Liver (tissue), 9 donors: ENCODE data around the gene MFAP3L. TPM values are rescaled to one million over a fixed set of nuclear protein-coding genes. Genes with fewer than 3 reads are reported as not detected.

ENCODE experiments used
- DNase-seq: peaks from one replicate; pipeline ENCODE4 v3.0.0-alpha.2; 2017; ENCODE audit warnings: low spot score
- H3K27ac ChIP-seq, 2 donors: one replicate each; pipeline ENCODE4 v1.7.0; 2013; ENCODE audit warnings: inconsistent platforms in 2 of 2, low read length in 2 of 2, control low read depth in 1 of 2, low read depth in 1 of 2, mild to moderate bottlenecking in 1 of 2
- H3K27me3 ChIP-seq, 4 donors: one replicate each; pipeline versions ENCODE4 v1.6.1 to v1.7.0; 2013; ENCODE audit warnings: low read length in 3 of 4, inconsistent platforms in 1 of 4, mild to moderate bottlenecking in 1 of 4, moderate library complexity in 1 of 4; ENCODE audit not compliant: control insufficient read depth in 4 of 4, insufficient read depth in 4 of 4
- H3K36me3 ChIP-seq, 4 donors: one replicate each; pipeline versions ENCODE4 v1.6.1 to v1.7.0; 2013; ENCODE audit warnings: low read length in 3 of 4, mild to moderate bottlenecking in 3 of 4, low read depth in 1 of 4, moderate library complexity in 1 of 4; ENCODE audit not compliant: control insufficient read depth in 4 of 4, insufficient read depth in 3 of 4
- H3K4me1 ChIP-seq, 4 donors: one replicate each; pipeline versions ENCODE4 v1.6.1 to v1.7.0; 2013; ENCODE audit warnings: low read length in 3 of 4, mild to moderate bottlenecking in 3 of 4, moderate library complexity in 1 of 4; ENCODE audit not compliant: control insufficient read depth in 4 of 4, insufficient read depth in 4 of 4
- H3K4me3 ChIP-seq, 3 donors: one replicate each; pipeline versions ENCODE4 v1.6.1 to v1.7.0; 2013; ENCODE audit warnings: low read length in 3 of 3, control low read depth in 1 of 3, low read depth in 1 of 3, mild to moderate bottlenecking in 1 of 3
- H3K9ac ChIP-seq, 2 donors: one replicate each; pipeline ENCODE4 v1.7.0; 2013; ENCODE audit warnings: low read length in 2 of 2, mild to moderate bottlenecking in 2 of 2, moderate library complexity in 2 of 2, control low read depth in 1 of 2, low read depth in 1 of 2
- H3K9me3 ChIP-seq, 4 donors: one replicate each; pipeline versions ENCODE4 v1.6.1 to v1.7.0; 2013; ENCODE audit warnings: low read length in 3 of 4; ENCODE audit not compliant: control insufficient read depth in 4 of 4
- EGR1 ChIP-seq, 2 donors: IDR thresholded peaks; 2 replicates each; pipeline ENCODE4 v1.6.1; 2016 to 2018; ENCODE audit warnings: antibody characterized with exemption in 2 of 2, low read depth in 2 of 2
- FOXA1 ChIP-seq: IDR thresholded peaks from 2 replicates; pipeline ENCODE4 v1.6.1; 2016; ENCODE audit warnings: antibody characterized with exemption
- FOXA2 ChIP-seq: IDR thresholded peaks from 2 replicates; pipeline ENCODE4 v1.6.1; 2016; ENCODE audit warnings: antibody characterized with exemption
- GABPA ChIP-seq, 2 donors: IDR thresholded peaks in 1 of 2; conservative IDR thresholded peaks in 1 of 2; 2 replicates each; pipeline ENCODE4 v1.6.1; 2016; ENCODE audit warnings: antibody characterized with exemption in 2 of 2, mild to moderate bottlenecking in 1 of 2, moderate library complexity in 1 of 2
- HNF4A ChIP-seq, 2 donors: conservative IDR thresholded peaks; 2 replicates each; pipeline ENCODE4 v1.6.1; 2016; ENCODE audit warnings: antibody characterized with exemption in 2 of 2, mild to moderate bottlenecking in 2 of 2
- HNF4G ChIP-seq: IDR thresholded peaks from 2 replicates; pipeline ENCODE4 v1.6.1; 2016; ENCODE audit warnings: antibody characterized with exemption
- JUND ChIP-seq, 2 donors: IDR thresholded peaks; 2 replicates each; pipeline ENCODE4 v1.6.1; 2016; ENCODE audit warnings: antibody characterized with exemption in 2 of 2
- NR2F2 ChIP-seq: IDR thresholded peaks from 2 replicates; pipeline ENCODE4 v1.6.1; 2016; ENCODE audit warnings: antibody characterized with exemption
- RAD21 ChIP-seq, 2 donors: IDR thresholded peaks; 2 replicates each; pipeline ENCODE4 v1.6.1; 2016; ENCODE audit warnings: antibody characterized with exemption in 2 of 2, mild to moderate bottlenecking in 2 of 2
- RXRA ChIP-seq, 2 donors: IDR thresholded peaks; 2 replicates each; pipeline ENCODE4 v1.6.1; 2017 to 2018; ENCODE audit warnings: antibody characterized with exemption in 2 of 2, mild to moderate bottlenecking in 1 of 2
- SP1 ChIP-seq: IDR thresholded peaks from 2 replicates; pipeline ENCODE4 v1.6.1; 2018; ENCODE audit warnings: antibody characterized with exemption, mild to moderate bottlenecking
- TAF1 ChIP-seq: conservative IDR thresholded peaks from 2 replicates; pipeline ENCODE4 v1.6.1; 2016; ENCODE audit warnings: antibody characterized with exemption, mild to moderate bottlenecking
- YY1 ChIP-seq: IDR thresholded peaks from 2 replicates; pipeline ENCODE4 v1.6.1; 2016; ENCODE audit warnings: antibody characterized with exemption, mild to moderate bottlenecking
- WGBS: extraction: QIAGEN DNeasy Blood & Tissue Kit; methylation state at CpG from one replicate; pipeline ENCODE4 v1.1.7; 2013; 5-methylcytosine and 5-hydroxymethylcytosine counted together
- polyA plus RNA-seq, 2 donors: library from polyadenylated mRNA; stranded (reverse) in 1 of 2; unstranded in 1 of 2; fragments of 200-250 nt in 1 of 2; fragments of >200 nt in 1 of 2; fragmentation: Nextera tagmentation in 1 of 2; extraction: Ambion mirVana in 1 of 2; gene quantifications; one replicate each; pipeline versions ENCODE4 v1.2.1 to v1.2.3, GENCODE V29; 2013 to 2015
- total RNA-seq, 2 donors: library from RNA; depleted of rRNA; stranded (reverse); fragments of >200 nt; gene quantifications; one replicate each; pipeline ENCODE4 v1.2.3, GENCODE V29; 2014
- TF ChIP-seq, protein P1 (sequence below): IDR thresholded peaks from 2 replicates; pipeline ENCODE4 v1.6.1; 2016; ENCODE audit warnings: antibody characterized with exemption
- TF ChIP-seq, protein P2 (sequence below): fragments of 150-350 bp; IDR thresholded peaks from 2 replicates; pipeline ENCODE4 v1.5.1; 2017; ENCODE audit warnings: improper control_type of control experiment, low read depth, low read length; ENCODE audit not compliant: missing input control
- TF ChIP-seq, protein P3 (sequence below): IDR thresholded peaks from 2 replicates; pipeline ENCODE4 v1.6.1; 2016; ENCODE audit warnings: antibody characterized with exemption, mild to moderate bottlenecking
- TF ChIP-seq, protein P4 (sequence below): IDR thresholded peaks from 2 replicates; pipeline ENCODE4 v1.6.1; 2016; ENCODE audit warnings: antibody characterized with exemption
- TF ChIP-seq, protein P5 (sequence below): IDR thresholded peaks from 2 replicates; pipeline ENCODE4 v1.6.1; 2016; ENCODE audit warnings: antibody characterized with exemption
- donor health status: healthy.
- donor health status: healthy.
- donor health status: healthy.
- donor health status: healthy.
- donor health status: healthy.

Gene MFAP3L
- total and polyA plus RNA-seq, 4 donors, result 16.5 to 102 (median 18.5) TPM

DNA sequence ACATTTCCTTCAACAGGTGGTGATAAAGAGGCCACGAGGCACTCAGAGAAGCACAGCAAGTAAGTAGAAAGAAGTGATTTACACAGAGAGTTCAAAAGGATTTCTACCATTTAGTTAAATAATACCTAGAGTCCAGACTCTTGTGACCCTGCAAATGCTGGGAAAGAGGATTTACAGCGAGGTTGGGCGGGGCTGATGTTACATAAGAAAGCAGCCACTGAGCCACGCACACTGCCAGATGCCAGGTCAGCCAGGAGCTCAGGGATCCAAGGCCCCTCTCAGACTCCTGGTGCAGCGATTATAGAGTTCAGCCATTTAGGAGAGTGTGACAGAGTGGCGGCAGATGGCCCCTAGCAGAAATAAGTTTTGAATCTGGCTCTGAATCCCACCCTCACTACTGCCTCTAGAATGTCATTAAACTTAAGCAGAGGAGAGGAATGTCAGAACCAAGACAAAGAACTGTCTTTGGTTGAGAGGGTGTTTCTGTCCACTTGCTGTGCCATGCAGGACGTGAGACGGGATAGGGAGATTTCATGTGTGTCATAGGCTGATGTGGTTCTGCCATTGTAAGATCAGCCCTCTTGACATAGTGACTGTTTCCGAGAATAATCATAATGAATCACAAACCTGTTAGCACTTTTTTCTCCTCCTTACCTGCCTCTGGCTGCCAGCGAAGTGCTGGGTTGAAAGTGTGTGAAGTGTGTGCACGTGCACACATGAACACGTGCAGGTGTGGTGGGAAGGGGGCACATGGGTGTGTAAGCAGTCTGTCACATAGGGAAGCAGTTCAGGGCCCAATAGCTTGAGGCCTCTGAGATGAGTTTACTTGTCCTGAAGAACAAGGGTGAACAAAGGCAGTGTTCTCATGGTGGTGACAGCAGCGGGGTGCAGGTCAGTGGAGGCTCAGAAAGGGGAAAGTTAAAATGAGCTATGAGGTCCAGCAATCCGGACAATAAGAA, 50.1 kb downstream of the MFAP3L start:
- peaks cover 2 to 14% (median 9%) of the 10 kb centered on the region in 4 donors for H3K4me1 ChIP-seq
- H3K27ac ChIP-seq, result peak overlapping the region; percentile 47 to 69
- peak overlapping the region in 1 of 2 donors; percentile 90 for H3K9ac ChIP-seq
- H3K9me3 ChIP-seq, result no peaks in the 10 kb centered on the region
- H3K36me3 ChIP-seq, result no peaks in the 10 kb centered on the region
- TF ChIP-seq TAF1 (peak; percentile 32), SP1 (peak; percentile 83), GABPA (IDR thresholded peaks at IDR 0.05 in 1 of 2, conservative IDR thresholded peaks at IDR 0.05 in 1 of 2) (no peak), RAD21 (IDR thresholded peaks at IDR 0.05) (peak; percentile 51 to 55), YY1 (peak; percentile 85), RXRA (IDR thresholded peaks at IDR 0.05) (peak; percentile 86 to 92), HNF4G (peak; percentile 51), NR2F2 (no peak), FOXA1 (no peak), JUND (IDR thresholded peaks at IDR 0.05) (peak; percentile 38 to 53), EGR1 (IDR thresholded peaks at IDR 0.05; ENCODE audit: low read depth in 2 of 2) (no peak), FOXA2 (no peak), HNF4A (conservative IDR thresholded peaks at IDR 0.05) (peak; percentile 84 to 89)
- TF ChIP-seq, protein P1, sequence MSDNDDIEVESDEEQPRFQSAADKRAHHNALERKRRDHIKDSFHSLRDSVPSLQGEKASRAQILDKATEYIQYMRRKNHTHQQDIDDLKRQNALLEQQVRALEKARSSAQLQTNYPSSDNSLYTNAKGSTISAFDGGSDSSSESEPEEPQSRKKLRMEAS, result peak; percentile 83
- TF ChIP-seq, protein P2, sequence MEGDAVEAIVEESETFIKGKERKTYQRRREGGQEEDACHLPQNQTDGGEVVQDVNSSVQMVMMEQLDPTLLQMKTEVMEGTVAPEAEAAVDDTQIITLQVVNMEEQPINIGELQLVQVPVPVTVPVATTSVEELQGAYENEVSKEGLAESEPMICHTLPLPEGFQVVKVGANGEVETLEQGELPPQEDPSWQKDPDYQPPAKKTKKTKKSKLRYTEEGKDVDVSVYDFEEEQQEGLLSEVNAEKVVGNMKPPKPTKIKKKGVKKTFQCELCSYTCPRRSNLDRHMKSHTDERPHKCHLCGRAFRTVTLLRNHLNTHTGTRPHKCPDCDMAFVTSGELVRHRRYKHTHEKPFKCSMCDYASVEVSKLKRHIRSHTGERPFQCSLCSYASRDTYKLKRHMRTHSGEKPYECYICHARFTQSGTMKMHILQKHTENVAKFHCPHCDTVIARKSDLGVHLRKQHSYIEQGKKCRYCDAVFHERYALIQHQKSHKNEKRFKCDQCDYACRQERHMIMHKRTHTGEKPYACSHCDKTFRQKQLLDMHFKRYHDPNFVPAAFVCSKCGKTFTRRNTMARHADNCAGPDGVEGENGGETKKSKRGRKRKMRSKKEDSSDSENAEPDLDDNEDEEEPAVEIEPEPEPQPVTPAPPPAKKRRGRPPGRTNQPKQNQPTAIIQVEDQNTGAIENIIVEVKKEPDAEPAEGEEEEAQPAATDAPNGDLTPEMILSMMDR, result no peak
- TF ChIP-seq, protein P3, sequence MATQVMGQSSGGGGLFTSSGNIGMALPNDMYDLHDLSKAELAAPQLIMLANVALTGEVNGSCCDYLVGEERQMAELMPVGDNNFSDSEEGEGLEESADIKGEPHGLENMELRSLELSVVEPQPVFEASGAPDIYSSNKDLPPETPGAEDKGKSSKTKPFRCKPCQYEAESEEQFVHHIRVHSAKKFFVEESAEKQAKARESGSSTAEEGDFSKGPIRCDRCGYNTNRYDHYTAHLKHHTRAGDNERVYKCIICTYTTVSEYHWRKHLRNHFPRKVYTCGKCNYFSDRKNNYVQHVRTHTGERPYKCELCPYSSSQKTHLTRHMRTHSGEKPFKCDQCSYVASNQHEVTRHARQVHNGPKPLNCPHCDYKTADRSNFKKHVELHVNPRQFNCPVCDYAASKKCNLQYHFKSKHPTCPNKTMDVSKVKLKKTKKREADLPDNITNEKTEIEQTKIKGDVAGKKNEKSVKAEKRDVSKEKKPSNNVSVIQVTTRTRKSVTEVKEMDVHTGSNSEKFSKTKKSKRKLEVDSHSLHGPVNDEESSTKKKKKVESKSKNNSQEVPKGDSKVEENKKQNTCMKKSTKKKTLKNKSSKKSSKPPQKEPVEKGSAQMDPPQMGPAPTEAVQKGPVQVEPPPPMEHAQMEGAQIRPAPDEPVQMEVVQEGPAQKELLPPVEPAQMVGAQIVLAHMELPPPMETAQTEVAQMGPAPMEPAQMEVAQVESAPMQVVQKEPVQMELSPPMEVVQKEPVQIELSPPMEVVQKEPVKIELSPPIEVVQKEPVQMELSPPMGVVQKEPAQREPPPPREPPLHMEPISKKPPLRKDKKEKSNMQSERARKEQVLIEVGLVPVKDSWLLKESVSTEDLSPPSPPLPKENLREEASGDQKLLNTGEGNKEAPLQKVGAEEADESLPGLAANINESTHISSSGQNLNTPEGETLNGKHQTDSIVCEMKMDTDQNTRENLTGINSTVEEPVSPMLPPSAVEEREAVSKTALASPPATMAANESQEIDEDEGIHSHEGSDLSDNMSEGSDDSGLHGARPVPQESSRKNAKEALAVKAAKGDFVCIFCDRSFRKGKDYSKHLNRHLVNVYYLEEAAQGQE, result peak; percentile 52
- TF ChIP-seq, protein P4, sequence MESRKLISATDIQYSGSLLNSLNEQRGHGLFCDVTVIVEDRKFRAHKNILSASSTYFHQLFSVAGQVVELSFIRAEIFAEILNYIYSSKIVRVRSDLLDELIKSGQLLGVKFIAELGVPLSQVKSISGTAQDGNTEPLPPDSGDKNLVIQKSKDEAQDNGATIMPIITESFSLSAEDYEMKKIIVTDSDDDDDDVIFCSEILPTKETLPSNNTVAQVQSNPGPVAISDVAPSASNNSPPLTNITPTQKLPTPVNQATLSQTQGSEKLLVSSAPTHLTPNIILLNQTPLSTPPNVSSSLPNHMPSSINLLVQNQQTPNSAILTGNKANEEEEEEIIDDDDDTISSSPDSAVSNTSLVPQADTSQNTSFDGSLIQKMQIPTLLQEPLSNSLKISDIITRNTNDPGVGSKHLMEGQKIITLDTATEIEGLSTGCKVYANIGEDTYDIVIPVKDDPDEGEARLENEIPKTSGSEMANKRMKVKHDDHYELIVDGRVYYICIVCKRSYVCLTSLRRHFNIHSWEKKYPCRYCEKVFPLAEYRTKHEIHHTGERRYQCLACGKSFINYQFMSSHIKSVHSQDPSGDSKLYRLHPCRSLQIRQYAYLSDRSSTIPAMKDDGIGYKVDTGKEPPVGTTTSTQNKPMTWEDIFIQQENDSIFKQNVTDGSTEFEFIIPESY, result peak; percentile 35
- TF ChIP-seq, protein P5, sequence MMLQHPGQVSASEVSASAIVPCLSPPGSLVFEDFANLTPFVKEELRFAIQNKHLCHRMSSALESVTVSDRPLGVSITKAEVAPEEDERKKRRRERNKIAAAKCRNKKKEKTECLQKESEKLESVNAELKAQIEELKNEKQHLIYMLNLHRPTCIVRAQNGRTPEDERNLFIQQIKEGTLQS, result no peak
- WGBS, result 63% methylated on average over 14 of the region's 14 CpGs
- peak; percentile 40 for DNase-seq
- no peaks in the 10 kb centered on the region for H3K27me3 ChIP-seq
- peak overlapping the region; percentile 21 to 78 (median 44) for H3K4me3 ChIP-seq
